ACC112 (cell line): ENCODE measurements around the gene RAB11FIP4.
A peak's percentile ranks its signal among the peaks of the same experiment; 100 is the strongest.
"Not testable (repeated sequence)": the region's sequence is repeated elsewhere in the genome, so short reads cannot be mapped to it uniquely, and the experiment has no call there.

Experiments
- H2AFZ ChIP-seq: fragments of 200-600 bp; sonication (generic); one replicate; pipeline ENCODE4 v1.6.0; 2017; ENCODE audit warnings: antibody characterized with exemption, low read length; ENCODE audit not compliant: unreplicated experiment
- H3K27ac ChIP-seq: fragments of 200-600 bp; sonication (generic); 2 replicates; pipeline ENCODE4 v1.5.1; 2014; ENCODE audit warnings: low read depth, mild to moderate bottlenecking, antibody characterized with exemption, low read length, moderate library complexity
- H3K27me3 ChIP-seq: fragments of 200-600 bp; sonication (generic); 2 replicates; pipeline ENCODE4 v1.6.1; 2014; ENCODE audit warnings: mild to moderate bottlenecking, antibody characterized with exemption, low read length, moderate library complexity, mixed read lengths; ENCODE audit not compliant: insufficient read depth
- H3K36me3 ChIP-seq: fragments of 200-600 bp; sonication (generic); 2 replicates; pipeline ENCODE4 v1.6.1; 2016; ENCODE audit warnings: mild to moderate bottlenecking, antibody characterized with exemption, low read length, moderate library complexity, mixed read lengths; ENCODE audit not compliant: insufficient read depth
- H3K4me1 ChIP-seq: fragments of 200-600 bp; sonication (generic); one replicate; pipeline ENCODE4 v1.6.1; 2016; ENCODE audit warnings: low read length, mixed read lengths; ENCODE audit not compliant: insufficient read depth, unreplicated experiment, control insufficient read depth
- H3K4me3 ChIP-seq: fragments of 200-600 bp; sonication (generic); 2 replicates; pipeline ENCODE4 v1.5.1; 2014; ENCODE audit warnings: mild to moderate bottlenecking, low read depth, low read length
- H3K79me2 ChIP-seq: fragments of 200-600 bp; sonication (generic); one replicate; pipeline ENCODE4 v1.6.0; 2016; ENCODE audit warnings: low read length; ENCODE audit not compliant: control insufficient read depth, unreplicated experiment, insufficient read depth

Gene RAB11FIP4

GRCh38 chr17:31391496-31391949 is at the start of gene RAB11FIP4:
RAB11FIP4 (plus strand) TSS chr17:31391675; CDS start chr17:31391853, 178 bp downstream.
- peaks cover 48% of the 10 kb centered on the region for H3K27me3 ChIP-seq
- H3K79me2 ChIP-seq = no peaks in the 10 kb centered on the region
- no peak within 1 kb of the TSS for H3K27ac ChIP-seq
- H3K4me1 ChIP-seq = no peaks in the 10 kb centered on the region
- peak within 1 kb of the TSS; percentile 40 for H3K4me3 ChIP-seq
- no peak within 1 kb of the TSS for H2AFZ ChIP-seq
- H3K36me3 ChIP-seq = no peaks in the 10 kb centered on the region

GRCh38 chr17:31345191-31345747 is 46.2 kb upstream of the RAB11FIP4 start:
- not testable (repeated sequence) for H3K79me2 ChIP-seq, H2AFZ ChIP-seq, H3K4me3 ChIP-seq, H3K4me1 ChIP-seq, H3K27me3 ChIP-seq, H3K27ac ChIP-seq
- peaks cover 19% of the 10 kb centered on the region for H3K36me3 ChIP-seq

GRCh38 chr17:31349454-31349853 is 42.0 kb upstream of the RAB11FIP4 start:
- Histone ChIP-seq H3K27ac (no peak overlapping the region), H3K79me2 (no peaks in the 10 kb centered on the region), H3K27me3 (no peaks in the 10 kb centered on the region), H2AFZ (no peak overlapping the region), H3K4me3 (no peak overlapping the region), H3K36me3 (peaks cover 31% of the 10 kb centered on the region), H3K4me1 (no peaks in the 10 kb centered on the region)

GRCh38 chr17:31355935-31356334 is 35.5 kb upstream of the RAB11FIP4 start:
- no peak overlapping the region for H3K27ac ChIP-seq
- no peaks in the 10 kb centered on the region for H3K4me1 ChIP-seq
- no peaks in the 10 kb centered on the region for H3K27me3 ChIP-seq
- H2AFZ ChIP-seq = no peak overlapping the region
- no peak overlapping the region for H3K4me3 ChIP-seq
- no peaks in the 10 kb centered on the region for H3K79me2 ChIP-seq
- peaks cover 39% of the 10 kb centered on the region for H3K36me3 ChIP-seq

GRCh38 chr17:31357091-31357490 is 34.4 kb upstream of the RAB11FIP4 start:
- no peak overlapping the region for H2AFZ ChIP-seq
- peaks cover 37% of the 10 kb centered on the region for H3K36me3 ChIP-seq
- H3K27me3 ChIP-seq = no peaks in the 10 kb centered on the region
- H3K79me2 ChIP-seq = no peaks in the 10 kb centered on the region
- no peak overlapping the region for H3K27ac ChIP-seq
- H3K4me3 ChIP-seq = no peak overlapping the region
- H3K4me1 ChIP-seq = no peaks in the 10 kb centered on the region

- Histone ChIP-seq H3K27me3 (no peaks in the 10 kb centered on the region), H3K36me3 (peaks cover 35% of the 10 kb centered on the region), H3K79me2 (no peaks in the 10 kb centered on the region), H3K27ac (no peak overlapping the region), H3K4me1 (no peaks in the 10 kb centered on the region), H2AFZ (no peak overlapping the region), H3K4me3 (no peak overlapping the region)
Observed at GRCh38 chr17:31357839-31358394, 33.6 kb upstream of the RAB11FIP4 start.

GRCh38 chr17:31364012-31364411 is 27.5 kb upstream of the RAB11FIP4 start:
- peaks cover 8% of the 10 kb centered on the region for H3K36me3 ChIP-seq
- no peak overlapping the region for H2AFZ ChIP-seq
- no peak overlapping the region for H3K27ac ChIP-seq
- no peaks in the 10 kb centered on the region for H3K79me2 ChIP-seq
- no peaks in the 10 kb centered on the region for H3K4me1 ChIP-seq
- no peaks in the 10 kb centered on the region for H3K27me3 ChIP-seq
- H3K4me3 ChIP-seq = no peak overlapping the region

- H3K27me3 ChIP-seq = no peaks in the 10 kb centered on the region
- H3K4me1 ChIP-seq = peaks cover 12% of the 10 kb centered on the region
- peaks cover 2% of the 10 kb centered on the region; the same call in 1 of the 2 replicates for H3K36me3 ChIP-seq
Observed at GRCh38 chr17:31366088-31366487, 25.4 kb upstream of the RAB11FIP4 start.

GRCh38 chr17:31369266-31369665 is 22.2 kb upstream of the RAB11FIP4 start:
- H3K4me1 ChIP-seq = peaks cover 24% of the 10 kb centered on the region
- no peak overlapping the region for H3K27ac ChIP-seq
- no peaks in the 10 kb centered on the region for H3K79me2 ChIP-seq
- no peak overlapping the region for H2AFZ ChIP-seq
- H3K4me3 ChIP-seq = no peak overlapping the region
- 0 out of 2 replicates have a peak, but pooled peaks cover 4% of the 10 kb centered on the region for H3K36me3 ChIP-seq
- no peaks in the 10 kb centered on the region for H3K27me3 ChIP-seq

More at GRCh38 chr17:31366088-31366487, 25.4 kb upstream of the RAB11FIP4 start:
- H3K27ac ChIP-seq = no peak overlapping the region
- no peak overlapping the region for H3K4me3 ChIP-seq
- no peaks in the 10 kb centered on the region for H3K79me2 ChIP-seq
- no peak overlapping the region for H2AFZ ChIP-seq

GRCh38 chr17:31371511-31372097 is 19.9 kb upstream of the RAB11FIP4 start:
- Histone ChIP-seq H3K4me1 (peaks cover 24% of the 10 kb centered on the region), H3K79me2 (no peaks in the 10 kb centered on the region), H2AFZ (no peak overlapping the region), H3K27me3 (no peaks in the 10 kb centered on the region), H3K27ac (no peak overlapping the region; the same call in 1 of the 2 replicates), H3K4me3 (peak overlapping the region; percentile 27; the same call in 1 of the 2 replicates), H3K36me3 (0 out of 2 replicates have a peak, but pooled peaks cover 8% of the 10 kb centered on the region)
